Liver (tissue), 9 donors: ENCODE measurements around the gene NIPBL. TPM values are rescaled to one million over a fixed set of nuclear protein-coding genes. Genes with fewer than 3 reads are reported as not detected.

ENCODE experiments used
- DNase-seq: peaks from one replicate; pipeline ENCODE4 v3.0.0-alpha.2; 2017; ENCODE audit warnings: low spot score
- H3K27ac ChIP-seq, 2 donors: one replicate each; pipeline ENCODE4 v1.7.0; 2013; ENCODE audit warnings: inconsistent platforms in 2 of 2, low read length in 2 of 2, control low read depth in 1 of 2, low read depth in 1 of 2, mild to moderate bottlenecking in 1 of 2
- H3K27me3 ChIP-seq, 4 donors: one replicate each; pipeline versions ENCODE4 v1.6.1 to v1.7.0; 2013; ENCODE audit warnings: low read length in 3 of 4, inconsistent platforms in 1 of 4, mild to moderate bottlenecking in 1 of 4, moderate library complexity in 1 of 4; ENCODE audit not compliant: control insufficient read depth in 4 of 4, insufficient read depth in 4 of 4
- H3K36me3 ChIP-seq, 4 donors: one replicate each; pipeline versions ENCODE4 v1.6.1 to v1.7.0; 2013; ENCODE audit warnings: low read length in 3 of 4, mild to moderate bottlenecking in 3 of 4, low read depth in 1 of 4, moderate library complexity in 1 of 4; ENCODE audit not compliant: control insufficient read depth in 4 of 4, insufficient read depth in 3 of 4
- H3K4me1 ChIP-seq, 4 donors: one replicate each; pipeline versions ENCODE4 v1.6.1 to v1.7.0; 2013; ENCODE audit warnings: low read length in 3 of 4, mild to moderate bottlenecking in 3 of 4, moderate library complexity in 1 of 4; ENCODE audit not compliant: control insufficient read depth in 4 of 4, insufficient read depth in 4 of 4
- H3K4me3 ChIP-seq, 3 donors: one replicate each; pipeline versions ENCODE4 v1.6.1 to v1.7.0; 2013; ENCODE audit warnings: low read length in 3 of 3, control low read depth in 1 of 3, low read depth in 1 of 3, mild to moderate bottlenecking in 1 of 3
- H3K9ac ChIP-seq, 2 donors: one replicate each; pipeline ENCODE4 v1.7.0; 2013; ENCODE audit warnings: low read length in 2 of 2, mild to moderate bottlenecking in 2 of 2, moderate library complexity in 2 of 2, control low read depth in 1 of 2, low read depth in 1 of 2
- H3K9me3 ChIP-seq, 4 donors: one replicate each; pipeline versions ENCODE4 v1.6.1 to v1.7.0; 2013; ENCODE audit warnings: low read length in 3 of 4; ENCODE audit not compliant: control insufficient read depth in 4 of 4
- FOXA1 ChIP-seq: IDR thresholded peaks from 2 replicates; pipeline ENCODE4 v1.6.1; 2016; ENCODE audit warnings: antibody characterized with exemption
- GABPA ChIP-seq, 2 donors: IDR thresholded peaks in 1 of 2; conservative IDR thresholded peaks in 1 of 2; 2 replicates each; pipeline ENCODE4 v1.6.1; 2016; ENCODE audit warnings: antibody characterized with exemption in 2 of 2, mild to moderate bottlenecking in 1 of 2, moderate library complexity in 1 of 2
- JUND ChIP-seq, 2 donors: IDR thresholded peaks; 2 replicates each; pipeline ENCODE4 v1.6.1; 2016; ENCODE audit warnings: antibody characterized with exemption in 2 of 2
- NR2F2 ChIP-seq: IDR thresholded peaks from 2 replicates; pipeline ENCODE4 v1.6.1; 2016; ENCODE audit warnings: antibody characterized with exemption
- RAD21 ChIP-seq, 2 donors: IDR thresholded peaks; 2 replicates each; pipeline ENCODE4 v1.6.1; 2016; ENCODE audit warnings: antibody characterized with exemption in 2 of 2, mild to moderate bottlenecking in 2 of 2
- RXRA ChIP-seq, 2 donors: IDR thresholded peaks; 2 replicates each; pipeline ENCODE4 v1.6.1; 2017 to 2018; ENCODE audit warnings: antibody characterized with exemption in 2 of 2, mild to moderate bottlenecking in 1 of 2
- SP1 ChIP-seq: IDR thresholded peaks from 2 replicates; pipeline ENCODE4 v1.6.1; 2018; ENCODE audit warnings: antibody characterized with exemption, mild to moderate bottlenecking
- TAF1 ChIP-seq: conservative IDR thresholded peaks from 2 replicates; pipeline ENCODE4 v1.6.1; 2016; ENCODE audit warnings: antibody characterized with exemption, mild to moderate bottlenecking
- YY1 ChIP-seq: IDR thresholded peaks from 2 replicates; pipeline ENCODE4 v1.6.1; 2016; ENCODE audit warnings: antibody characterized with exemption, mild to moderate bottlenecking
- WGBS: extraction: QIAGEN DNeasy Blood & Tissue Kit; methylation state at CpG from one replicate; pipeline ENCODE4 v1.1.7; 2013; 5-methylcytosine and 5-hydroxymethylcytosine counted together
- polyA plus RNA-seq, 2 donors: library from polyadenylated mRNA; stranded (reverse) in 1 of 2; unstranded in 1 of 2; fragments of 200-250 nt in 1 of 2; fragments of >200 nt in 1 of 2; fragmentation: Nextera tagmentation in 1 of 2; extraction: Ambion mirVana in 1 of 2; gene quantifications; one replicate each; pipeline versions ENCODE4 v1.2.1 to v1.2.3, GENCODE V29; 2013 to 2015
- total RNA-seq, 2 donors: library from RNA; depleted of rRNA; stranded (reverse); fragments of >200 nt; gene quantifications; one replicate each; pipeline ENCODE4 v1.2.3, GENCODE V29; 2014
- TF ChIP-seq, protein P1 (sequence below): IDR thresholded peaks from 2 replicates; pipeline ENCODE4 v1.6.1; 2016; ENCODE audit warnings: antibody characterized with exemption
- TF ChIP-seq, protein P2 (sequence below): fragments of 150-350 bp; IDR thresholded peaks from 2 replicates; pipeline ENCODE4 v1.5.1; 2017; ENCODE audit warnings: improper control_type of control experiment, low read depth, low read length; ENCODE audit not compliant: missing input control
- TF ChIP-seq, protein P3 (sequence below): IDR thresholded peaks from 2 replicates; pipeline ENCODE4 v1.6.1; 2016; ENCODE audit warnings: antibody characterized with exemption
- TF ChIP-seq, protein P4 (sequence below): IDR thresholded peaks from 2 replicates; pipeline ENCODE4 v1.6.1; 2016; ENCODE audit warnings: antibody characterized with exemption
- TF ChIP-seq, protein P5 (sequence below): IDR thresholded peaks from 2 replicates; pipeline ENCODE4 v1.6.1; 2016; ENCODE audit warnings: antibody characterized with exemption, mild to moderate bottlenecking
- donor health status: healthy.
- donor health status: healthy.
- donor health status: healthy.
- donor health status: healthy.
- donor health status: healthy.

NIPBL gene
- total and polyA plus RNA-seq, 4 donors: 4.9 to 30.3 (median 21.0) TPM

DNA sequence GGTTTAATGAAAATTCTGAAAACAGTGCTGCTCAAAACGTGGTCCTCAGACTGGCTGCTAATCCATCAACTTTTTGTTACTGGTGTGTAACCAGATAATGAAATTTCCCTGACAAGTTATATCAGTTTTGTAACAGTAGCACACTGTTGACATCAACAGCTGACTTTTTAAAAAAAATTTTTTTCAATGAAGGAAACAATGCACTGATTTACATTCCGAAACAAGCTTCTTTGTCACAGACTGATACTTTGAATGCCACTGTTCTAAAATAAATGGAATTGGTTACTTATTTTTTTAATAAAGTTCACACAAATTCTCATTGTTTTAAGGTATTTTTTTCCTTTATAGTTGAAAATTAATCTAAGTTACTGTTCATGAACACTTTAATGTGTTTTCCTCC is 169.1 kb downstream of the NIPBL start:
- no peak overlapping the region for H3K9ac ChIP-seq
- no peaks in the 10 kb centered on the region for H3K4me1 ChIP-seq
- 90% methylated on average over 2 of the region's 2 CpGs for WGBS
- H3K27me3 ChIP-seq: no peaks in the 10 kb centered on the region
- no peak for DNase-seq
- peaks cover 11 to 52% (median 38%) of the 10 kb centered on the region in 4 donors for H3K36me3 ChIP-seq
- no peak overlapping the region for H3K27ac ChIP-seq
- TF ChIP-seq JUND (IDR thresholded peaks at IDR 0.05) (no peak), TAF1 (no peak), GABPA (IDR thresholded peaks at IDR 0.05 in 1 of 2, conservative IDR thresholded peaks at IDR 0.05 in 1 of 2) (no peak), RXRA (IDR thresholded peaks at IDR 0.05) (no peak), FOXA1 (no peak), SP1 (no peak), YY1 (no peak), NR2F2 (no peak)
- TF ChIP-seq, protein P1, sequence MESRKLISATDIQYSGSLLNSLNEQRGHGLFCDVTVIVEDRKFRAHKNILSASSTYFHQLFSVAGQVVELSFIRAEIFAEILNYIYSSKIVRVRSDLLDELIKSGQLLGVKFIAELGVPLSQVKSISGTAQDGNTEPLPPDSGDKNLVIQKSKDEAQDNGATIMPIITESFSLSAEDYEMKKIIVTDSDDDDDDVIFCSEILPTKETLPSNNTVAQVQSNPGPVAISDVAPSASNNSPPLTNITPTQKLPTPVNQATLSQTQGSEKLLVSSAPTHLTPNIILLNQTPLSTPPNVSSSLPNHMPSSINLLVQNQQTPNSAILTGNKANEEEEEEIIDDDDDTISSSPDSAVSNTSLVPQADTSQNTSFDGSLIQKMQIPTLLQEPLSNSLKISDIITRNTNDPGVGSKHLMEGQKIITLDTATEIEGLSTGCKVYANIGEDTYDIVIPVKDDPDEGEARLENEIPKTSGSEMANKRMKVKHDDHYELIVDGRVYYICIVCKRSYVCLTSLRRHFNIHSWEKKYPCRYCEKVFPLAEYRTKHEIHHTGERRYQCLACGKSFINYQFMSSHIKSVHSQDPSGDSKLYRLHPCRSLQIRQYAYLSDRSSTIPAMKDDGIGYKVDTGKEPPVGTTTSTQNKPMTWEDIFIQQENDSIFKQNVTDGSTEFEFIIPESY: no peak
- TF ChIP-seq, protein P2, sequence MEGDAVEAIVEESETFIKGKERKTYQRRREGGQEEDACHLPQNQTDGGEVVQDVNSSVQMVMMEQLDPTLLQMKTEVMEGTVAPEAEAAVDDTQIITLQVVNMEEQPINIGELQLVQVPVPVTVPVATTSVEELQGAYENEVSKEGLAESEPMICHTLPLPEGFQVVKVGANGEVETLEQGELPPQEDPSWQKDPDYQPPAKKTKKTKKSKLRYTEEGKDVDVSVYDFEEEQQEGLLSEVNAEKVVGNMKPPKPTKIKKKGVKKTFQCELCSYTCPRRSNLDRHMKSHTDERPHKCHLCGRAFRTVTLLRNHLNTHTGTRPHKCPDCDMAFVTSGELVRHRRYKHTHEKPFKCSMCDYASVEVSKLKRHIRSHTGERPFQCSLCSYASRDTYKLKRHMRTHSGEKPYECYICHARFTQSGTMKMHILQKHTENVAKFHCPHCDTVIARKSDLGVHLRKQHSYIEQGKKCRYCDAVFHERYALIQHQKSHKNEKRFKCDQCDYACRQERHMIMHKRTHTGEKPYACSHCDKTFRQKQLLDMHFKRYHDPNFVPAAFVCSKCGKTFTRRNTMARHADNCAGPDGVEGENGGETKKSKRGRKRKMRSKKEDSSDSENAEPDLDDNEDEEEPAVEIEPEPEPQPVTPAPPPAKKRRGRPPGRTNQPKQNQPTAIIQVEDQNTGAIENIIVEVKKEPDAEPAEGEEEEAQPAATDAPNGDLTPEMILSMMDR: no peak
- TF ChIP-seq, protein P3, sequence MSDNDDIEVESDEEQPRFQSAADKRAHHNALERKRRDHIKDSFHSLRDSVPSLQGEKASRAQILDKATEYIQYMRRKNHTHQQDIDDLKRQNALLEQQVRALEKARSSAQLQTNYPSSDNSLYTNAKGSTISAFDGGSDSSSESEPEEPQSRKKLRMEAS: no peak
- no peak overlapping the region for H3K4me3 ChIP-seq
- H3K9me3 ChIP-seq: no peaks in the 10 kb centered on the region

DNA sequence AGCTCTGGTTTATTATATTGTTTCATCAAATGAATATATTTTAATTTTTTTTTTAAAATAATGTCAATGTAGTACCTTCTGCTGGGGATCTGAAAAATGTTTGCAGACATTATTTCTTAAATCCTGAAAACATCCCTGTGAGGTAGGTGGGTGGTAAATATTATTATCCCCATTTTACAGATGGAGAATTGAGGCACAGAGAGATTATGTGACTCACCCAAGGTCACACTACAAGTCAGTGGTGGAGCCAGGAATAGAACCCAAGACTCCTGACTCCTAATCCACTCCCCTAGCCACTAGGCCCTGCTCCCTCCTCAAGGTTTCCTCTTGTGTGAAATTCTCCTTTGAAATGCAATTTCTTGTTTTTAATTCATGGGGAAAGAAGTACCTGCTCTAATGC is 171.4 kb downstream of the NIPBL start:
- no peak for DNase-seq
- TF ChIP-seq RAD21 (IDR thresholded peaks at IDR 0.05) (no peak), RXRA (IDR thresholded peaks at IDR 0.05) (no peak), NR2F2 (no peak)
- TF ChIP-seq, protein P4, sequence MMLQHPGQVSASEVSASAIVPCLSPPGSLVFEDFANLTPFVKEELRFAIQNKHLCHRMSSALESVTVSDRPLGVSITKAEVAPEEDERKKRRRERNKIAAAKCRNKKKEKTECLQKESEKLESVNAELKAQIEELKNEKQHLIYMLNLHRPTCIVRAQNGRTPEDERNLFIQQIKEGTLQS: no peak
- TF ChIP-seq, protein P3: no peak
- TF ChIP-seq, protein P5, sequence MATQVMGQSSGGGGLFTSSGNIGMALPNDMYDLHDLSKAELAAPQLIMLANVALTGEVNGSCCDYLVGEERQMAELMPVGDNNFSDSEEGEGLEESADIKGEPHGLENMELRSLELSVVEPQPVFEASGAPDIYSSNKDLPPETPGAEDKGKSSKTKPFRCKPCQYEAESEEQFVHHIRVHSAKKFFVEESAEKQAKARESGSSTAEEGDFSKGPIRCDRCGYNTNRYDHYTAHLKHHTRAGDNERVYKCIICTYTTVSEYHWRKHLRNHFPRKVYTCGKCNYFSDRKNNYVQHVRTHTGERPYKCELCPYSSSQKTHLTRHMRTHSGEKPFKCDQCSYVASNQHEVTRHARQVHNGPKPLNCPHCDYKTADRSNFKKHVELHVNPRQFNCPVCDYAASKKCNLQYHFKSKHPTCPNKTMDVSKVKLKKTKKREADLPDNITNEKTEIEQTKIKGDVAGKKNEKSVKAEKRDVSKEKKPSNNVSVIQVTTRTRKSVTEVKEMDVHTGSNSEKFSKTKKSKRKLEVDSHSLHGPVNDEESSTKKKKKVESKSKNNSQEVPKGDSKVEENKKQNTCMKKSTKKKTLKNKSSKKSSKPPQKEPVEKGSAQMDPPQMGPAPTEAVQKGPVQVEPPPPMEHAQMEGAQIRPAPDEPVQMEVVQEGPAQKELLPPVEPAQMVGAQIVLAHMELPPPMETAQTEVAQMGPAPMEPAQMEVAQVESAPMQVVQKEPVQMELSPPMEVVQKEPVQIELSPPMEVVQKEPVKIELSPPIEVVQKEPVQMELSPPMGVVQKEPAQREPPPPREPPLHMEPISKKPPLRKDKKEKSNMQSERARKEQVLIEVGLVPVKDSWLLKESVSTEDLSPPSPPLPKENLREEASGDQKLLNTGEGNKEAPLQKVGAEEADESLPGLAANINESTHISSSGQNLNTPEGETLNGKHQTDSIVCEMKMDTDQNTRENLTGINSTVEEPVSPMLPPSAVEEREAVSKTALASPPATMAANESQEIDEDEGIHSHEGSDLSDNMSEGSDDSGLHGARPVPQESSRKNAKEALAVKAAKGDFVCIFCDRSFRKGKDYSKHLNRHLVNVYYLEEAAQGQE: no peak
- TF ChIP-seq, protein P2: no peak
- Histone ChIP-seq H3K4me1 (no peaks in the 10 kb centered on the region), H3K27ac (no peak overlapping the region), H3K4me3 (no peak overlapping the region), H3K27me3 (no peaks in the 10 kb centered on the region), H3K36me3 (peaks cover 14 to 71% (median 52%) of the 10 kb centered on the region in 4 donors), H3K9me3 (no peaks in the 10 kb centered on the region), H3K9ac (no peak overlapping the region)
